Mucosa of stomach (tissue), 1 donor: ENCODE measurements around the gene THOP1.
A peak's percentile ranks its signal among the peaks of the same experiment; 100 is the strongest.

Source experiments
- H3K27me3 ChIP-seq: one replicate; pipeline ENCODE4 v1.7.0; 2013; ENCODE audit warnings: mild to moderate bottlenecking, low read length; ENCODE audit not compliant: control insufficient read depth, insufficient read depth
- H3K36me3 ChIP-seq: one replicate; pipeline ENCODE4 v1.7.0; 2013; ENCODE audit warnings: low read length; ENCODE audit not compliant: control insufficient read depth, insufficient read depth
- H3K4me1 ChIP-seq: one replicate; pipeline ENCODE4 v1.7.0; 2013; ENCODE audit warnings: mild to moderate bottlenecking, low read length; ENCODE audit not compliant: control insufficient read depth, insufficient read depth
- H3K4me3 ChIP-seq: one replicate; pipeline ENCODE4 v1.7.0; 2013; ENCODE audit warnings: low read length
- H3K9ac ChIP-seq: one replicate; pipeline ENCODE4 v1.7.0; 2013; ENCODE audit warnings: mild to moderate bottlenecking, low read length, moderate library complexity
- H3K9me3 ChIP-seq: one replicate; pipeline ENCODE4 v1.7.0; 2013; ENCODE audit warnings: mild to moderate bottlenecking, low read length, moderate library complexity; ENCODE audit not compliant: control insufficient read depth
- donor health status: Pancreatic carcinoma.

The THOP1 gene

DNA sequence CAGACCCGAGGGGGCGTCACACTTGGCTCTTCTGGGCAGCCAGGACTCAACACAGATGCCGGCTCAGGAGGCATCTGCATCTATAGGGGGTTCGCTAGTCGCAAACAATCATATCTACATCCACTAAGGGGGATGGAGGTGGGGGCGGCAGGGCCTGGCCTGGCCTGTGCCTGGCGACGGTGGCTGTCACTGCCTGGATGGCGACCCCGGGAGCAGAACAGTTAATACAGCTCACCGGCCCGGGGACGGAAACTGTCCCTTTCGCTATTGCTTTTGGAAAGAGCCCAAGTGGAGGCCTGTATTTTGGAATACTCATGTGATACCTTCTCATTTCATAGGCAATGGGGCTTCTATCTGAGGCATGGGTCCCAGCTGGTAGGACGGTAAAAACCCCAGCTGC, 19.9 kb upstream of the THOP1 start:
- H3K4me3 ChIP-seq = no peak overlapping the region
- no peak overlapping the region for H3K9ac ChIP-seq
- H3K4me1 ChIP-seq = peaks cover 5% of the 10 kb centered on the region
- H3K36me3 ChIP-seq = no peaks in the 10 kb centered on the region
- H3K9me3 ChIP-seq = no peaks in the 10 kb centered on the region
- no peaks in the 10 kb centered on the region for H3K27me3 ChIP-seq

DNA sequence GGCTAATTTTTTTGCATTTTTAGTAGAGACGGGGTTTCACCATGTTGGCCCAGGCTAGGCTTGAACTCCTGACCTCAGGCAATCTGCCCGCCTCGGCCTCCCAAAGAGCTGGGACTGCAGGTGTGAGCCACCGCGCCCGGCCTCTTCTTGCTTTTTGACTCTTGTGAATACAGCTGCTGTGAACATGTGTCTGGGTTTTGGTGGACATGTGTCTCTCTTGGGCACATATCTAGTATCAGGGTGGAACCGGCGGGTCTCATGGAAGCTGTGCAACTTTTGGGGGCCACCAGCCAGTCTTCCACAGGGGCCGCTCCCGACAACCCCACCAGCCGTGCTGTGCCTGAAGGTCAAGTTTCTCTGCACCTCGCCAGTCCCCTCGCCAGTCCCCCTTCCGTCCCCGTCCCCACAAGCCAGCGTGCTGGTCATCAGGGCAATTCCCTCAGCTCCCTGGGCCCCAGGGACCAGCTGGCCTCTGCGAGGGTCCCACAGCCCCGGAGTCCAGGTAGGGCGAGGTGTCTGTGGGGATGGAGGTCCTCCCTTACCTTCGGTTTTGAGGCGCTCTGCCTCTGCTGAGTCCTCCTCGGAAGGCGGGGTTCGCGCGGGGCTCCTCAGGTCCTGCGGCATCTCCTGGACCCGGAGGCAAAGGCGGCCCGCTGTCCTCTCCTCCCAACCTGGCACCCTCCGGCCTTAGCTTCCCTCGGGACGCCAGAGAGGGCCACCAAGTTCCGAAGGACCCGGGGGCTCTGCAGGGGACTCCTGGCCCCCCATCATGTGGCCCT, 18.5 kb upstream of the THOP1 start:
- Histone ChIP-seq H3K36me3 (no peaks in the 10 kb centered on the region), H3K9ac (no peak overlapping the region), H3K9me3 (no peaks in the 10 kb centered on the region), H3K4me1 (peaks cover 5% of the 10 kb centered on the region), H3K4me3 (no peak overlapping the region), H3K27me3 (no peaks in the 10 kb centered on the region)

DNA sequence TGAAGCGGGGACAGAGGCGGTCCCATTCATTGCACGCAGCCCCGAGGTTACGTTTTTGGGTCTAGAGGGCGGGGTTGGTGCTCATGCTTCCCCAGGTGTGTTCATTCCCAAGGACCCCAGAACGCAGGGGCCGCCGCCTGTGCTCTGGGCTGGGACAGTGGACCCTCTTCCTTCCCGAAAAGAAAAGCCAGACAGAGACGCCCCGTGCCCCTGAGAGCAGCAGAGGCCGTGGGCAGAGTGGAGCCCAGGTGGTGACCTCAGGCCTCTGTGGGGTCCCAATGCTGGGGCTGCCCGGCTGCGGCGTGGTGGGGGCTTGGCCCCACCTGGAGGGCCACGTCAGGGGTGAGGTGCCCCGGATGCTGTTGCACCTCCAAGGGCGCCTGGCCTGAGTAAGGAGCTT, 17.6 kb upstream of the THOP1 start:
- H3K27me3 ChIP-seq = no peaks in the 10 kb centered on the region
- H3K36me3 ChIP-seq = no peaks in the 10 kb centered on the region

DNA sequence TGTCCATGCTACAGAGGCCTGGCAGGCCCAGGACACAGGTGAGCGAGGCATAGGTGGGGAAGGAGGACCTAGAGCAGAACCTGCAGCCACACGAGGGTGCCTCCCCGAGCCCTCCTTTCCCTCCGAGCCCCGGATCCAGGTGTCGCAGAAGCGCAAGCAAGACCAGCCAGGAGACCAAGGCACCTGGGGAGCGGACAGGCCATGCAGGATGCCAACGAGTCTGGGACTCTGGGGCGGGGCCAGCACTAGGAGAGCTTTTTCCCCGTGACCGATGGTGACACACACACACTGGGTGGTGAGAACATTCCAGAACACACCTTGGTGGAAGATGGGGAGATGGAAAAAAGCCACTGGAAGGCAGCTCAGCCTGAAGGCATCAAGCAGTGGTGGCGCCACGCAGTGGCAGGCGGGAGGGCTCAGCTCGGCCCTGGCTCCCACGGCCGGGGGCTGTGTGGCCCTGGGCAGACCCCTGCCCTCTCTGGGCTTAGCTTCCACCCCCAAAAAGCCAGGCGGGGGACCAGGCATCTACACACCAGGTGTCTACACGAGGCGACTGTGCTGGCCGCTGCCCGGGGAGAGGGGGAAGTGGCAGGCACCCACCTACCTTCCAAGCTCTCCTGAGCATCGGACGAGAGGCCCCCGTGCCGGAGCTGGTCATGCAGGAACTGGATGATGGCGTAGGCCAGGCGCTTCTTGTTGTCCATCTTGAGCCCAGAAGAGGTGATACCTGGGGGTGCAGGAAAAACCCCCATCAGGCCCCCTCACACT, 16.8 kb upstream of the THOP1 start:
- H3K4me3 ChIP-seq = no peak overlapping the region
- peaks cover 5% of the 10 kb centered on the region for H3K4me1 ChIP-seq
- H3K9ac ChIP-seq = no peak overlapping the region
- no peaks in the 10 kb centered on the region for H3K27me3 ChIP-seq
- H3K36me3 ChIP-seq = no peaks in the 10 kb centered on the region
- no peaks in the 10 kb centered on the region for H3K9me3 ChIP-seq

More for the DNA sequence above, 17.6 kb upstream of the THOP1 start:
- peaks cover 5% of the 10 kb centered on the region for H3K4me1 ChIP-seq
- H3K9ac ChIP-seq = no peak overlapping the region
- H3K9me3 ChIP-seq = no peaks in the 10 kb centered on the region
- H3K4me3 ChIP-seq = no peak overlapping the region

DNA sequence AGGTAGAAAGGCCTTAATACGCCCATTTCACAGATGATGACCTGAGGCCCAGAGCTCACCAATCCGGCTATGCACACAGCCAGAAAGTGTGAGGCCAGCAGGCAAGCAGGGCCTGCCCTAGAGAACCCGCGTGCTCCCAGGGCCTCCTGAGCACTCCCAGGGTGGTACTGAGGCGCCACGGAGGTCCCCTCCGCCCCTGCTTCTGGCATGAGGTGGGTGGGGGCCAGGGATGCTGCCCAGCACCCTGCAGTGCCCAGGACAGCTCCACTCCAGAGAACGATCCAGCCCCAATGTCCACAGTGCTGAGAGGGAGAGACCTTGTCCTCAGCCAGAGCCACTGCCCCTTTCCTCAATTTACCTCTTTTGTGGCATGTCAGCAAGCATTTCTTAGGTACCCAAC, 16.1 kb upstream of the THOP1 start:
- no peak overlapping the region for H3K9ac ChIP-seq
- H3K27me3 ChIP-seq = no peaks in the 10 kb centered on the region
- H3K9me3 ChIP-seq = no peaks in the 10 kb centered on the region
- no peaks in the 10 kb centered on the region for H3K36me3 ChIP-seq
- H3K4me3 ChIP-seq = no peak overlapping the region
- peaks cover 5% of the 10 kb centered on the region for H3K4me1 ChIP-seq

DNA sequence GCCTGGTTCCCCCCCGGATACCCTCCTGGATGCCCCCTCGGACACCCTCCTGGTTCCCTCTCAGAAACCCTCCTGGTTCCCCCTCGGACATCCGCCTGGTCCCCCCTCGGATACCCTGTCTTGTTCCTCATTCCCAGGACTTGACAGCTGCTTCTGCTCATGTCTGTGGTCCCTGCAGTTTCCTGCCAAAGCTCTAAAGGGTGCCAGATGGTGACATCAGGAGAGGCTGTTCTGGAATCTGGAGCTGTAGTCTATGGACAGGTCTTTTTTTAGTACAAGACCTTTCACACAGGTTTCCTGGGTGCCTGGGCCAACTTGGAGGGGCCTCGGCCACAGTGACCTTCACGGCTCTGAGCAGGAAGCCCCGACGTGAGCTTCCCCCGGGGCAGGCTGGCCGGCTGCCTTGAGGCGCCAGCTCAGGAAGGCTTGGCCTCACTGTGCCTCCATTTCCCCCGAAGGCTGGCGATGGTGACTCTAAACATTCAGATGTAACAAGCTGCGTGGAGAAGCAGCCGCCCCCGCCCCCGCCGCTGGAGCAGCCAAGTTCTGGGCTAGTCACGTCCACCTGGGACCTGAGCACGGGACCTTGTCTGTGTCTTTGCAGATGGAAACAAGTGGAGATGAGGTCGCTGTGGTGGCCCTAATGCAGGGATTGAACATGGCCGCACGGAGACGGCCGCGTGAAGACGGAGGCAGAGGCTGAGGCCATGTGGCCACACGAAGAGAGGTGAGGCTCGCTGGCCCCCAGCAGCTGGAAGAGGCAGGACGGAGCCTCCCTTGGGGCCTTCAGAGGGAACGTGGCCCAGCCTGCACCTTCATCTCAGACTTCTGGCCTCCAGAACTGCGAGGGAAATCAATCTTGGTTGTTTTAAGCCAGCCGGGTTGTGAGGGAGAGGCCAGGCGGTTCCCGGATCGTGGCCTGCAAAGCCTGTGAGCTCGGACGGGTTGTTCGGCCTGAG, 15.0 kb upstream of the THOP1 start:
- Histone ChIP-seq H3K4me1 (peaks cover 5% of the 10 kb centered on the region), H3K9me3 (no peaks in the 10 kb centered on the region), H3K9ac (no peak overlapping the region), H3K27me3 (no peaks in the 10 kb centered on the region), H3K4me3 (no peak overlapping the region), H3K36me3 (no peaks in the 10 kb centered on the region)

DNA sequence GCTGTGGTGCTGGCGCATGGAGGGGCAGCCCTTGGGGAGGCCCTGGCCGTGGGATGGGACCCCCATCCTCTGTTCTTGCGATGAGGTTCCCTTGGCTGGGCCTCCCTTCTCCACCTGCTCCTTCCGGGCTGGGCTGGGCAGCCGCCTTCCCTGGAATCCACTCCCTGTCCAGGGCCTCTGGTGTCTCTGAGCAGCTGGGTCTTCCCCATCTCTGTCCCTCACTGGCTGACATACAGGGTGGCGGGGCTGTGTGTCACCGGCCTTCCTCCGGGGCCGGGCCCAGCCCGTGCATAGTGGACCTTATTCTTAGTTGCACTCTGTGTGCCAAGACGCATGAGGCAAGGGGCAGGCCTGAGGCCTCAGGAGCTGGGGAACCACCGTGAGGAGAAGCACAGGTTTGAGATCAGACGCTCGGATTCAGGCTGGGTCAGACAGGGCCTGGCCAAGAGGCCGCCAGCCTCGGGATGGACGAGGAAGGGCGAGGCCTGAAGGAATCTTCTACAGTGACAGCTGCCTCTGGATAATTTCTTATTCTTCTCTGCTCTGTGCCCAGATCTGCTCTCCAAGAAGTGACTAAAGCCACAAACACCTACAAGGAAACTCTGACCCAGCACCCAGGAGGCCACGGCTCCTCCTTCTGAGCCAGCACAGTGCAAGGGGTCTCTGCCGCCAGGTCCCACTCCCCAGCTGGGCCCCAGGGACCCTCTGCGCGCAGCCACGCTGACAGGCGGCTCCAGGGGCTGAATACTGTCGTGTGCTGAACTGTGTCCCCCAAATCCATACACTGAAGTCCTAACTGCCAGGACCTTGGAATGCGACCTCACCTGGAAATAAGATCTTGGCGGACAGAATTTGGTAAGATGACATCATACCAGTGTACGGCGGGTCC, 13.3 kb upstream of the THOP1 start:
- Histone ChIP-seq H3K36me3 (no peaks in the 10 kb centered on the region), H3K27me3 (no peaks in the 10 kb centered on the region), H3K9ac (no peak overlapping the region), H3K4me1 (peaks cover 5% of the 10 kb centered on the region), H3K4me3 (no peak overlapping the region), H3K9me3 (no peaks in the 10 kb centered on the region)

DNA sequence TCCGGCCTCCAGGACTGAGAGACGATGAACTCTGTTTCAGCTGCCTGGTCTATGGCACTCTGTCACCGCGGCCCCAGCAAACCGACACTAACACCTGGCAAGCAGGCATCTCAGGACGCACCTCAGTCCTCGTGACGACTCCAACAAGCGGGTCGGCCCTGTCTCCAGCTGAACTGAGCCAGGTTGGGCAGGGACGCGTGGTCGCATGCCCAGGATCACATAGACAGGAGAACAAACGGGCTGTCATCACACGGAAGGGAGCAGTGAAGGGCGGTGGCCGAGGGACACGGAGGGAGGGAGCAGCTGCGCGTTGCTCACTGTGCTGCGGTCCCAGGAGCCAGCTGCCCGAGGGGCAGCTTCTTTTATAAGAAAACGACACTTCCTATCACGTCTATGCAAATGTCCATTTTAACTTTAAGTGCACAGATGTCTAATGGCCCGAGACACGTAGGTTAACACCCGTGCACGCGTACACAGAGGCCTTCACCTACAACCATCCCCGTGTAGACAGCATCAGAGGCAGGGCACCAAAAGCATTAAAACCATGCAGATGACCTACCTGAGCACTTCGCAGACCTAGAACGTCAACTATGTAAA, 11.1 kb upstream of the THOP1 start:
- Histone ChIP-seq H3K9me3 (no peaks in the 10 kb centered on the region), H3K36me3 (no peaks in the 10 kb centered on the region), H3K4me1 (peaks cover 4% of the 10 kb centered on the region), H3K27me3 (no peaks in the 10 kb centered on the region), H3K4me3 (no peak overlapping the region), H3K9ac (no peak overlapping the region)

DNA sequence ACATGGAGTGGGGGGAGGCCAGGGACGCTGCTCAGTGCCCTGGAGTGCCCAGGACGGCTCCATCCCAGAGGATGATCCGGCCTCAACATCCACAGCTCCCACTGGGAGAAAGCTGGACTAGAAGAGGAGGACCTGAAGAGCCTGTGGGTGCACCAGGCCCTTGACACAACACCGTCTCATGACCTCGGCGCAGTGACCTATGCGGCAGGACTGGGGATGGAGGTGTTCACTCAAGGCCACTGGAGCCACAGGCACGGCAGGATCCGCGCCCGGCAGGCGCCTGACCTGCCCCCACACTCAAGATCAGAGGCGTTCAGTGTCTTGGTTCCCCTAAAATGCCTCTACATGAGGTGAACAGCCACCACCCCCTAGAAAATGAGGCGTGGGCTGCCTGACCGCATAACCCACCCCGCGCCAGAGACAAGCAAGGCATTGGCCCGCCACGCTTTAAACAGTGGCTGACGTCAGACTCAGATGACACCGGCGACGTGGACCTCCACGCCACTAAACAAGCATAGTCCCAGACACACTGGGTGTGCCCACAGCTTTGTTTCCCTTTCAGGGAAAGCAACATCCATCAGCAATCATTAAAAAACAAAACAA, 10.2 kb upstream of the THOP1 start:
- H3K9me3 ChIP-seq = no peaks in the 10 kb centered on the region
- no peaks in the 10 kb centered on the region for H3K27me3 ChIP-seq
- H3K4me3 ChIP-seq = no peak overlapping the region
- no peaks in the 10 kb centered on the region for H3K36me3 ChIP-seq
- H3K4me1 ChIP-seq = no peaks in the 10 kb centered on the region
- peak overlapping the region; percentile 26 for H3K9ac ChIP-seq

DNA sequence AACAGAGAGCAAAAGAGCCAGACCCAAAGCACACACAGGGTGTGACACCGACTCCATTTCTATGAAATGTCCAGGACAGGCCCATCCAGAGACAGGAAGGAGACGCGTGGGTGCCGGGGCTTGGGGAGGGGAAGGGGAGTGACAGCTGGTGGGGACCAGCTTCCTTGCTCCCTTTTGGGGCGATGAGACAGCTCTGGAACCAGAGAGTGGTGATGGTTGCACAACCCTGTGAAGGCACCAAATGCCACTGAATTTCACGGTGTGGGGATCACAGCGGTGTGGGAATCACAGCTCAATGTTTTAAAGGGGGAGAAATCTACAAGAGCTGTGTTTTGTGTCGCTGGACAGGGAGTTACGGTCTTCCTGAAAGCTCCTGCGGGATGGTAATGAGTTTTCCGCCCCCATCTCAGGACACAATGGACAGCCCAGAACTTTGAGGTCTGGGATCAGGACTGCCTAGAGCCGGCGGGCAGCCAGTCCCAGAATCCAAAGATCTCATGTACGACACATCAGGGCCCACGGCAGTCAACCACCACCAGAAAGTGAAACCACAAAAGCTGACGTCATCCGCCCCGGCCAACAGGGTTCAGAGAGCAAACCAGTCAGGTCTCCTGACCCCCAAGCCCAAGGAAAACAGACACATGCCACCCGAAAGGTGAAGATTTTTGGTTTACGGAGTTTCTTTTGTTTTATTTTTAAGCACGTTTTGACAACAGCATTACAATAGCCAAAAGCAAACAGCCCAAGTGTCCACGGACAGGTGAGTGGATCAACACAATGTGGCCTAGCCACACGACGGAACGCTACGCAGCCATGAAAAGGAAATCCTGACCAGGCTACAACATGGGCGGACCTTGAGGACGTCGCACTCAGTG, 9.5 kb upstream of the THOP1 start:
- H3K9me3 ChIP-seq = no peaks in the 10 kb centered on the region
- H3K4me3 ChIP-seq = no peak overlapping the region
- no peaks in the 10 kb centered on the region for H3K36me3 ChIP-seq
- H3K4me1 ChIP-seq = no peaks in the 10 kb centered on the region
- H3K9ac ChIP-seq = peak overlapping the region; percentile 26
- H3K27me3 ChIP-seq = no peaks in the 10 kb centered on the region
